Cardiac fibroblast (primary cell): ENCODE data around the gene ZDHHC13.

ENCODE experiments used
- DNase-seq, 2 donors: peaks; one replicate each; pipeline versions ENCODE4 v3.0.0 to v3.0.0-alpha.2; 2010; ENCODE audit warnings: low read depth in 2 of 2
- H3K4me3 ChIP-seq, 2 donors: replicated peaks in 1 of 2; 1 replicate in 1 of 2; 2 replicates in 1 of 2; pipeline ENCODE4 v1.5.1; 2011; ENCODE audit warnings: low read depth in 2 of 2, low read length in 2 of 2, mild to moderate bottlenecking in 2 of 2, moderate library complexity in 1 of 2
- CTCF ChIP-seq: IDR thresholded peaks from one replicate; pipeline ENCODE4 v1.5.1; 2011; ENCODE audit warnings: low read depth, mild to moderate bottlenecking, low read length, inconsistent platforms

Gene ZDHHC13

GRCh38 chr11:19209617-19210370, 92.8 kb downstream of the ZDHHC13 start:
- TF ChIP-seq CTCF: no peak
- DNase-seq: peak in 1 of 2 donors; percentile 22
- no peak overlapping the region for H3K4me3 ChIP-seq

- DNase-seq: no peak
- no peak for TF ChIP-seq CTCF
- H3K4me3 ChIP-seq: no peak overlapping the region
Measured at GRCh38 chr11:19216021-19216420, 99.1 kb downstream of the ZDHHC13 start.

- H3K4me3 ChIP-seq: no peak overlapping the region
- DNase-seq: peak in 1 of 2 donors; percentile 20
- no peak for TF ChIP-seq CTCF
Measured at GRCh38 chr11:19216709-19217374, 99.9 kb downstream of the ZDHHC13 start.

- H3K4me3 ChIP-seq: no peak overlapping the region
- no peak for DNase-seq
- no peak for TF ChIP-seq CTCF
Measured at GRCh38 chr11:19218216-19218615, 101.2 kb downstream of the ZDHHC13 start.

- no peak for TF ChIP-seq CTCF
- peak in 1 of 2 donors; percentile 22 for DNase-seq
- H3K4me3 ChIP-seq: no peak overlapping the region
Measured at GRCh38 chr11:19218786-19219460, 102.0 kb downstream of the ZDHHC13 start.

GRCh38 chr11:19220903-19221724, 104.1 kb downstream of the ZDHHC13 start:
- no peak for TF ChIP-seq CTCF
- no peak overlapping the region for H3K4me3 ChIP-seq
- DNase-seq: peak in 1 of 2 donors; percentile 82
